NCI-H2196 (cell line): ENCODE measurements around the gene TCAF1.

Experiments used
- DNase-seq: peaks from one replicate; lab custom pipeline; 2025; ENCODE audit not compliant: unreplicated experiment; lab: John Stamatoyannopoulos, UW

The TCAF1 gene, protein sequence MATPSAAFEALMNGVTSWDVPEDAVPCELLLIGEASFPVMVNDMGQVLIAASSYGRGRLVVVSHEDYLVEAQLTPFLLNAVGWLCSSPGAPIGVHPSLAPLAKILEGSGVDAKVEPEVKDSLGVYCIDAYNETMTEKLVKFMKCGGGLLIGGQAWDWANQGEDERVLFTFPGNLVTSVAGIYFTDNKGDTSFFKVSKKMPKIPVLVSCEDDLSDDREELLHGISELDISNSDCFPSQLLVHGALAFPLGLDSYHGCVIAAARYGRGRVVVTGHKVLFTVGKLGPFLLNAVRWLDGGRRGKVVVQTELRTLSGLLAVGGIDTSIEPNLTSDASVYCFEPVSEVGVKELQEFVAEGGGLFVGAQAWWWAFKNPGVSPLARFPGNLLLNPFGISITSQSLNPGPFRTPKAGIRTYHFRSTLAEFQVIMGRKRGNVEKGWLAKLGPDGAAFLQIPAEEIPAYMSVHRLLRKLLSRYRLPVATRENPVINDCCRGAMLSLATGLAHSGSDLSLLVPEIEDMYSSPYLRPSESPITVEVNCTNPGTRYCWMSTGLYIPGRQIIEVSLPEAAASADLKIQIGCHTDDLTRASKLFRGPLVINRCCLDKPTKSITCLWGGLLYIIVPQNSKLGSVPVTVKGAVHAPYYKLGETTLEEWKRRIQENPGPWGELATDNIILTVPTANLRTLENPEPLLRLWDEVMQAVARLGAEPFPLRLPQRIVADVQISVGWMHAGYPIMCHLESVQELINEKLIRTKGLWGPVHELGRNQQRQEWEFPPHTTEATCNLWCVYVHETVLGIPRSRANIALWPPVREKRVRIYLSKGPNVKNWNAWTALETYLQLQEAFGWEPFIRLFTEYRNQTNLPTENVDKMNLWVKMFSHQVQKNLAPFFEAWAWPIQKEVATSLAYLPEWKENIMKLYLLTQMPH

DNA sequence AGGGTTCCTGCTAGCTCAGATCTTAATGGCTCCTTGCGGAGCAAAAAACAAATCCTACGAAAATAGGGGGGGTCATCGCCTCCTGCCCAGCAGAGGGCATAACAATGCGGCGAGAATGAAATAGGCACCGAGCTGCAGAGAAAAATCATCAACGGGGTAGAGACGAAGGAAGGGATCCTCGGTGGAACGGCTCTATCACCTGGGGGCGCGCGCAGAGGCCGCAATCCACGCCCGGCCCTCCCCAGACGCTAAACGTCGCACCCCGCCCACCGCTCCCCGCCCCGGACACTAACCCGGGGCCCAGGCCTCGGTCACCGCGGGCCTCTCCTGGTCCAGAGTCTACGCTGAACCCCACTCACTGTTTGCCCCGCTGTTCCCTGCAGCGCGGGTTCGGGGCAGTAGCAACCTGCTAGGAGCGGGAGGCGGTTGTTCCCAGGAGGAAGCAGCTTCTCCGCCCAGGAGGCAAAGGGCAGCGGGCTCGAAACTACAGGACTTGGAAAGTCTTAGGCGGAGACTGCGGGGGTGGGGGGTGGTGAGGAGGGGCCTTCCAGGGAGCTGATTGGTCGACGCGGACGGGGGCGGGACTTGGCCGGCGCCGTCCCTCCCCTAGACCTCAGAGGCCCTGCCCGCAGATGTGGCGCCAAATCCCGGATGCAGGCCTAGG is at the start of gene TCAF1:
Gene TCAF1 (minus strand): TSS at position 509 of the 664 bp plus-strand sequence. CDS start 25,568 bp downstream, outside the sequence.
- DNase-seq: peak; percentile 89

DNA sequence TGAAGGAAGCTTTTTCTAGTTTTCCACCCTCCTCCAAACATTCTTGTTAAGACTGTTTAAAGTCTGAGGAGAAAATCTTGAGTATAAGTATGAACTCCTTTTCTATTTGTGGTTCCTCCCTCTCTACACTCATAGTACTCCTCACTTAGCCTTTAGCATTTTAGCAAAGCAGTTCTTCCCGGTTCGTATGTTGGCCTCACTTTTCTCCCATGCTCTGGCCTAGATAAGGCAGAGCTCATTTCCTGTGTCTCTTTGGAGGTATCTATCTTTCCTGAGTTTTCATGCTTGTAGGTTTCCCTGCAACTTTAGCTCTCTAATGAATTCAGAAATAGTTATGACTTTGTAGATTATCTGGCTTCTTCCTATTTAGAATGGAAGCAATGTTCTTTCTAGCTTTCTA is 46.8 kb upstream of the TCAF1 start:
- no peak for DNase-seq

DNA sequence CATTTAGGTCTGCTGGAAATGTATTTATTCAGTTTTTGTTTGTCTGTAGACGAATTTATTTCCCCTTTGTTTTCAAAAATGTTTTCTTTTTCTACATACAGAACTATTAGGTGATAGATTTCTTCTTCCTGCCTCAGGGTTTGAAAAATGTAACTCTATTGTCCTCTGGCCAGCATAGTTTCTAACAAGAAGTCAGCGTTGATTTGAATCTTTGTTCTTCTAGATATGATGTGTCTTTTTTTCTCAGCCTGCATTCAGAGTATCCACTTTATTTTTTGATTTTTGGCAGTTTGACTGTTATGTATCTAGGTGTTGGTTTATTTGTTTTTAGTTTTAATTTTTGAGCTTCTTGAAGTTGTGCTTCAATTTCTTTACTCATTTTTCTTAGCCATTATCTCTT is 45.1 kb upstream of the TCAF1 start:
- DNase-seq: no peak

DNA sequence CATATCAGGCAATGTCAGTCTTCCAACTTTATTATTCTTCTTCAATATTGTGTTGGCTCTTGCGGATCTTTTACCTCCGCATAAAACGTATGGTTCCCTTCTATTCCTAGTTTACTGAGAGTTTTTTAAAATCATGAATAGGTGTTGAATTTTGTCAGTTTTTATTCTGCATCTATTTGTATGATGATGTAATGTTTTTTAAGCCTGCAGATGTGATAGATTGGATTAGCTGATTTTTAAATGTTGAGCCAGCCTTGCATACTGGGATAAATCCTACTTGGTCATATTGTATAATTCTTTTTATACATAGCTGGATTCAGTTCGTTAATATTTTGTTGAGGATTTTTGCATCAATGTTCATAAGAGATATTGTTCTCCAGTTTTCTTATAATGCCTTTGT is 43.4 kb upstream of the TCAF1 start:
- no peak for DNase-seq

DNA sequence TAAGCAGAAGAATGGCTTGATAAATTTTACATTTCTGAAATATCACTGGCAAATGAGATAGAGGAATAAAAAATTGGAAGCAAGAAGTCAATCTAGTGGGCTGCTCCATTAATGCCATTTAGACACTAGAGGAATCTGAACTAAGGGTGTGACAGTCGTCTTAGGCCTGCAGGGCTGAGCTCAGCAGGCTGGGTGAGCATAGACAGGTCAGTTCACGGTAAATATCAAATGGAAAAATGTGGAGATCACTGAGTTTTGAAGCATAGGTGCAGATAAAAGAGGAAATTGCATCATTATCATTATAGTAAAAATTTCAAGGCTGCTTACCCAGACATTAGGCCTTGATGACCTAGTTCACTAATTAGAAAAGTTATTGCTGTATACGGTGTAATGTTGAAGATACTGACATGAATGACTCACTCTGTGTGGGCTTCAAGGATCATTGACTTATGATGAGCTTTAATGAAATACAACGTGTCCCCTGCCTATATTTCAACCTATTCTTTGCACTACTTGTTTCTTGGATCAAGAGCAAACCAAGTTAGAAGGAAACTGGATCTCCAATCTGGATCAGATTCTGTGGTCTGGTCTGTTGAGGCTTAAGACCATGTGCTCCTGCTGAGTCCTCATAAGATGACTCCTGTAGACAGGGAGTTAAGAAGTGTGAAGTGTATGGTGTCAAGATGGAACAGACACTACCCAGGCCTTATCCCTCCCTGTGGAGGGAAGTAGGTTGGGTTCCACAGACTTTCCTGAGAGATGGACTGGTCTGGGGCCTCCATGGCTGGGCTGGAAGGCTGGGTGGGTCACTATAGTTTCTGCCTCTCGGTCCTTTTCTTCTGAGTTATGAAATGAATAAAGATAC is 36.6 kb upstream of the TCAF1 start:
- no peak for DNase-seq

DNA sequence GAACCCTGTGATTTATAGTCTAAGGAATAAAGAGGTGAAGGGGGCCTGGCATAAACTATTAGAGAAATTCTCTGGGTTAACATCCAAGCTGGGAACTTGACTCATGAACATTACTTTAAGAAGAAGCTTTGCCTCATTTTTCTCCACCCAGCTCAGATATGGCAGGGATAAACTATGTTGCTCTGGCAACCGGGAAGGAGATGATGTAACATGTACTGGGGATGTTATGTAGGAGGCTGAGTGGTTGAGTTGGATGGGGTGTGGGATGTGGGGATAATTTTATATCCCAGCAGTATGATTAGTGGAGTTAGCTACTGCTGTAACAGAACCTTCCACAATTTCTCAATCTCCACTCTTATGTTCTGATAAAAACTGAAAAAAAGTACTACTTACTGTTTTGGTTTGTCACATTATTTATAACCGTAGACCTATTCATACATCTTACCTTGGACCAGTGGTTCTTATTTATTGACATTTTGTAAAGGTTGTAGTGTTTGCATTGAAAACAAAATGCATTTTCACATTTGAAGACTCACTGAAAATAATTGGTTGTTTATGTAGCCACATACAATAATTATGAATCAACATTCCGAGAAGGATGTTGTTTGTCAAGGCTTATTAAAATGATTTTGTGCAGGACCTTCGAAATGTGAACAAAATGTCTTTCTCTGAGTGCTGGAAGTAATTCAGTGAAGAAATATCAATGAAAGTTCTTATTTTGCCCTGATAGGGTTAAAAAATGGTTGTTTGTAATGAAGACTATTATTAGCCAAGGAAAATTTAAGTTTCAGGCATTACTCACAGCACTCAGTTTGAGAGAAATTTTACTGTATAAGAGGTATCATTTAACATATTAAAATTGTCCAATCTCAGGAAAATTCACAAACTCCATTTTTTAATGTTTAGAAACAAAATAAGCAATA is 34.4 kb upstream of the TCAF1 start:
- no peak for DNase-seq

DNA sequence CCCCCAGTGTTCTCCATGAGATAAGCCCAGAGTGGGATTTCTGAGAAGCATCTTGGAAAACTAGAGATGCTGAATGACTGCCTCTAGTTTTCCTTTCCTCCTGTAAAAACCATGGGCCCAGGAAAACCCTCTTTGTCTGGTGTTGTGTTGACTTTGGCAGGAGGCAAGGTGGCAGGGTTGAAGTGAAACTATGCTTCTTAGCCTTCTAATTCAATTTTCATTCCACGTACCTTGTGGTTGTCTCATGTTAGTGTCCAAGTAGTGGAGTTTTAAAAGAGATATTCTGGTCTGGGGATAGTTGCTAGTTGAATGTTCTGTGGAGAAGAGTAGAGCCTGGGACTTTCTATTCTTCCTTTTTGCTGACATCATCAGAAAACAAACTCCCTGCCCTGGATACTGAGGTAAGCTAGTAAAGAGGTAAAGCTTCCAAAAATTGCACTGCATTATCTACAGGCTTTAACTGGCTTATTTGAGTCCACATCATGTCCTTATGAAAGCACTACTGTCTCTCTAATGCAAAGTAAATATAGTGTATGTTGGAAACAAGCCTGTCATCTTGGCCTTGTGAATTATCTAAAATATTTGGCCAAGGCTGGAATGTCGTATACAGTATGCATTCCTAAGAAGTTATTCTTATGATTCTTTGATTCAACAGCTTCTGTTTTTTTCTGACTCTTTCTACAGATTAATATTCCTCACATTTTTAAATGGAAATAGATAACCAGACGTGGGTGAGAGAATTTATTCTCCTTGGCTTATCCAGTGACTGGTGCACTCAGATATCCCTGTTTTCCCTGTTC is 32.8 kb upstream of the TCAF1 start, which contains the start of gene OR2F2:
Gene OR2F2 (plus strand): TSS at position 708 of the 800 bp plus-strand sequence. CDS start 0 bp downstream, at position 708.
- DNase-seq: no peak

DNA sequence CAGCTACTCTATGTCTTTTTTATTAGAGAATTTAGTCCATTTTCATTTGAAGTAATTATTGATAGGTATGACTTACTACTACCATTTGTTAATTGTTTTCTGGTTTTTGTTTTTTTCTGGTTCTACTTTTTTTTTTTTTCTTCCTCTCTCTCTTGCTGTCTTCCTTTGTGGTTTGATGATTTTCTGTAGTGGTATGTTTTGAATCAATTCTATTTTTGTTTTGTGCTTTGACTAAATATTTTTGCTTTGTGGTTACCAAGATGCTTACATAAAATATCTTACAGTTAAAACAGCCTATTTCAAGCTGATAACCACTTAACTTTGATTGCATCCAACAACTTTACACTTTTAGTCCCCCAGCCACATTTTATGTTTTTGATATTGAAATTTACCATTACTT is 29.8 kb upstream of the TCAF1 start:
- DNase-seq: no peak

DNA sequence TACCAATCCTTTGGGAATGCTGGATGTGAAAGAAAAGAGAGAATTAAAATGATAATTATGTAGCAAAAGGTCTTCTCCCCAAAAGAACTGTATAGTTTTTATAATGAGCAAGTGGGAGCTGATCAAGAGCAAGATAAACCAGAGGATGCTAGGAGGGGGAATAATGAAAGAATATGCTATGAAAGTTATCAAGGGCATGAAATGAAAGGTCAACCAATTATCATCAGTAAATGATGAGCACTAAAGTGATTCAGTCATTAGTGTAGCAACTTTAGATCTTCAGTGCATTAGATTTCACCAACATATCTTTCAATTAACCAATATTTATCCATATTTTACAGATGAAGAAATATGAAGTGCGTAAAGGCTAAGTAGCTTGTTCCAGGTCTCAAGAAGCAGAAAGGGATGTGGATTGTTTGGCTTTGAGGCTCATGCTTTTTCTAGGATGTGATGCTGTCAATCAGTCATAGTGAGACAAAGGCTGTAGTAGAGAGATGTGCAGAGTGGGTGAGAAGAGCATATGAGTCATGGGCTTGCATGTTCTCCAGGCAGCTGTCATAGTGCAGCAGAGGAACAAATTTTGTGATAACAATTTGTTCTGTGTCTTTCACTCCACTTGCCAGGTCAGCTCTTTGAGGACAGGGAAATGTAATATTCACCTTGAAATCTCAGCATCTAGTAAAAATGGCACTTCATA is 27.4 kb upstream of the TCAF1 start:
- DNase-seq: no peak

DNA sequence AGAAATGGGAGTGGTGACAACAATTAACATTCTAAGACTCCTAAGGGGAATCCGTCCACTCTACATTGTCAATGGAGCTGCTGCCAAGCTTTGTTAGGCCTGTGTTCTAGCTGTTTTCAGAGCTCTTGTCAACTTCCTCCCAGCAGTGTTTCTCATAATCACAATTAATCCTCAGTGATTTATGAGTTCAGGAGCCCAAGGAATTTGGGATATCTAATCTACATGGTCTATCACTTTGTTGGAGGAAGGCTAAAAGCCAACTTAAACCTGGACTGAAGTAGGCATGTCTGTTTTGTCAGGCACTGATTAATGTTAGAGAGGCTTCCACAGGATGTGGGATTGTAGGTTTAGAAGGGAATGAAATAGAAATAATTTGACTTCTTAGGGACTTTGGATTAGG is 22.9 kb upstream of the TCAF1 start:
- no peak for DNase-seq

DNA sequence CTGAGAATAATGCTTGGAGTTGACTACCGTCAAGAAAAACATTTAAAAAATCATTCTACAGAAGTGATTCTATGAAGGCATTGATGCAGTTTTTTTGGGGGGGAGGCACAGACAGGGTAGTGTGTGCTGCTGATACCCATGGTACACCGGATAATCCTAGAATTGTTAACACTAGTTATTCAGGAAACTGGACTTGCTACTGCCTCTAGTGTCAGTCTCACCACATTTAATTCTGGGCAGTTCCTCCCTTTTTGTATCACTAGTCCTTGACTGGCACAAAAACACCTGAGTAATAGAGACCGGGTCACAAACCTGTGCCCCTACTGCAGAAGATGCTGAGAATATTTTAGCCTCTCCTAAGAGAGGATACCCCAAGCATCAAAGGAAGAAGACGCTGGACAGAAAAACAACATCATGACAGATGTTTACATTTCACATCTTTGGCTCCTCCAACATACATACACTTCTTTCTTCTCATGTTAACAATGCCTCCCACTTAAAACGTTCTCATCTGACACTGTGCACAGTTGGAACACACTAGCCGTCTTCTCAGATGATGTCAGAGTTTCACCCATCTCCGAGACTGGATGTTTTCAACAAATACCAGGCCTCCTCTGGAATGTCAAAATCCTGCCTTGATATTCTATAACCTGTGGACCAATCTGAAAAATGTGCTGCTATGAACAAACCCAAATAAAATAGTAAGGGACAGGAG is 13.1 kb upstream of the TCAF1 start:
- no peak for DNase-seq

DNA sequence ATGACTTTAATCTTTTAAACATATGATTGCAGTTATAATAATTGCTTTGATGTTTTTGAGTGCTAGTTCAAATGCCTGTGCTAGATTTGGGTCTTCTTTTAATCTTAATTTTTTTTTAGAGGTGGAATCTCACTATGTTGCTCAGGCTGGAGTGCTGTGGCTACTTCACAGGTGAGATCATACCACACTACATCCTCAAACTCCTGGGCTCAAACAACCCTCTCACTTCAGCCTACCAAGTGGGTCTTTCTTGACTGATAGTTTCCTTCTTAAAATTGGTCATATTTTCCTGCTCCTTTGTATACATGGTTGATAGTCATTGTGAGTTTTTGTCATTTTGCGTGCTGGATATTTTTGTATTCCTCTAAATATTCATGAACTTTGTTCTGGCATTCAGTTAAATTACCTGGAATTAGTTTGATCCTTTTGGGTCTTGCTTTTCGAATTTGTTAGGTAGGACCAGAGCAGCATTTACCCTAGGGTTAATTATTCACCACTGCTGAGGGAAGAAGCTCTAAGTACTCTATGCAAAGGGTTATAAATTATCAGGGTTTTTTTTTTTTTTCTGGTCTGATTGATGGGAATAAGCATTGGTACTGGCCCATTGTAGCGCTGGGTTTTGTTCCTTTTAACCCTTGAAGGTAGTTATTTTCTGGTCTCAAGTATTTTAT is 12.1 kb upstream of the TCAF1 start:
- DNase-seq: no peak

DNA sequence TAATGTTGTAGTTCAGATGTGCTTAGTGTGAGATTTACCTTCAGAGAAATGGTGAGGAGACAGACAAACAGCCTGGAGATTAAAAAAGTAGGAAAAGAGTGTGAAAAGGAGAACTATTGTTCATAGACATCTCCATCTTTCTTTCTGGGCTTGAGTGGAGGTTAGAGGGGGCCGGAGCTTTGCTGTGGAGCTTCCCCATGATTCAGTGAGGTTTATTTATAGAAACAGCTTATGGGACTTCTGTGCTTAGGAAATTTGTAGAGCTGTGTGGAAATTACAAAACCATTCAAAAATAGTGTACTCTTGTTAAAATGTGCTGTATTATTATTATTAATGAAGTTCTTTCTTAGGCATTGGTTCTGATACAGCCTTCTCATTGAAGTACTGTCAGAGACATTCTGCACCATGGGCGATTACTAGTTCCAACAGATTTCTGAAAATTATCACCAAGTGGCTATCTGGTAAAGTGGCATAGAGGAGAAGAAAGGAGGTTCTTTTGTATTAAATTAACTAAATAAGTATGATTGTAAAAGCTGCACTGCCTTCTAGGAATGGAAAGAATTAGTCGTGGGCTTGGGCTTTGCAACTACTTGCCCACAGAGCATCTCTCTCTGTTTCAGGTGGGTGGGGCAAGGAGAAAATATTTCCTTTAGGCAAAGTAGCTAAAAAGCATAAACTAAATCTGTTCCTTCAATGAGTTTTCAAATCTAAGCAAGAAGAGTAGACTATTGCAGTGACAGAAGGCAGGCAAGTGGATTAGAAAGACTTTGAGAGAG is 8.7 kb upstream of the TCAF1 start:
- DNase-seq: no peak

DNA sequence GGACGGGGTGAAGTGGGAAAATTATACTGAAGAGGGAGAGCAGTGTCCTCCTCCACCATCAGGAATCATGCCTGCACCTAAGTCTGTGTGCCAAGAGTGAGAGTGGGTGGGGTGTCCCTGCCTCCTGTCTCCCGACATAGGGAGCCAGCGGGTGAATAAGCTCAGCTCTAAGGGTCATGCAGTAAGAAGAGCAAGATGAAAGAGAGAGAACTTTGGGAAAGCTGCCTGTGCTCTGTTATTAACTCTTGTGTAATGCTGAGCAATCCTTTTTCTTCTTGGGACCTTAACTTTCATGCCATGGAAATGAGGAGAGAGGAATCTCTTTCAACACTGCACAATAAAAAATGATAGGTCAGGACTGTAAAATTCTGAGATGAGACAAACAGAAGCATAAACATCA is 7.9 kb upstream of the TCAF1 start:
- DNase-seq: no peak

DNA sequence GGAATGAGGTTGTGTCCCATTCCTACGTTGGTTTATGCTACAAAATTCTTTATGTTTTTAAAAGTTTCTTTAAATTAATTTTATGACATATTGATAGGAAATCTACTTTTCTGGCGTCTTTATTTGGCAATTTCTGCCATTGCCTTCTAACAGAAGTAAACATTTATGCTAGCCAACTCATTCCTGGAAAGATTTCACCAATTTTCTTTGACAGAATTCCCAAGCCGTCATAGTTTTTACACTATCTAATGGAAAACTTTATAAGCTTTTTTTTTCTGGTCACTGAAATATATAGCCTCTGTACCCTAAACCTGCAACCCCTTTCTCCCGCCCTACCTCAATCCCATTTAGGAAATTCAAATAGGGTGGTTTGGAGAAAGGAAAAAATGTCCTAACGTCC is 6.1 kb upstream of the TCAF1 start:
- DNase-seq: no peak

DNA sequence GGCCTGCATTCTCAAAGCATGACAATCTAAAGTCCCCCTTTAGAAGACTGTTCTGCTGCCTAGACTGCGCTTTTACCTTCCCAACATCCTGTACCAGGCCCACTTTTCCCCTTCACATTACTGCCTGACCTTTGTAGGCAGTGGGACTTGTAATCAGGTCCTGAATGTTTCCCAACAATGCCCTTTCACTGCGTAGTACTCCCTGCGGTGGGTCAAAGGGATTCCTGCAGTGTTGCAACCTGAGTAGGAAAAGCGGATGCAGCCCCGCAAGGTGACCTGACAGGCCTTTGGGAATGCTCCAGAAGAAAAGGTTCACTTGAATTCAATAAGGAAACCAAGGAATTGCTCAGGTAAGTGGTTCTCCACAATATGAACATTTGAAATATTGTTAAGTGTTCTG is 4.9 kb upstream of the TCAF1 start:
- DNase-seq: no peak
